Trophoblast cell (in vitro differentiated cells and primary cell): ENCODE data around the gene SLC17A4.

Experiments
- DNase-seq, 2 donors: peaks; one replicate each; pipeline ENCODE4 v3.0.0-alpha.2; 2016
- H2AFZ ChIP-seq: 2 replicates; pipeline ENCODE4 v1.6.1; 2013; ENCODE audit warnings: low read length, moderate library complexity, mild to moderate bottlenecking; ENCODE audit not compliant: insufficient read depth, poor library complexity
- H2AK5ac ChIP-seq: 2 replicates; pipeline ENCODE4 v1.6.1; 2013; ENCODE audit warnings: mild to moderate bottlenecking, low read length
- H2BK120ac ChIP-seq: 2 replicates; pipeline ENCODE4 v1.6.1; 2013; ENCODE audit warnings: low read length, mild to moderate bottlenecking, moderate library complexity; ENCODE audit not compliant: insufficient read depth, poor library complexity
- H2BK12ac ChIP-seq: 2 replicates; pipeline ENCODE4 v1.6.1; 2013; ENCODE audit warnings: mild to moderate bottlenecking, low read length, moderate library complexity
- H2BK5ac ChIP-seq: 2 replicates; pipeline ENCODE4 v1.6.1; 2013; ENCODE audit warnings: low read length, low read depth, moderate library complexity, mild to moderate bottlenecking; ENCODE audit not compliant: poor library complexity
- H3K14ac ChIP-seq: 2 replicates; pipeline ENCODE4 v1.6.1; 2013; ENCODE audit warnings: mild to moderate bottlenecking, low read length
- H3K18ac ChIP-seq: 2 replicates; pipeline ENCODE4 v1.6.1; 2013; ENCODE audit warnings: mild to moderate bottlenecking, low read length
- H3K23ac ChIP-seq: 2 replicates; pipeline ENCODE4 v1.6.1; 2013; ENCODE audit warnings: low read length
- H3K27ac ChIP-seq: 2 replicates; pipeline ENCODE4 v1.5.1; 2013; ENCODE audit warnings: low read depth, mild to moderate bottlenecking, inconsistent platforms, low read length, moderate library complexity
- H3K27me3 ChIP-seq: 2 replicates; pipeline ENCODE4 v1.6.1; 2013; ENCODE audit warnings: inconsistent platforms, mild to moderate bottlenecking, low read length, moderate library complexity; ENCODE audit not compliant: insufficient read depth
- H3K36me3 ChIP-seq, 2 experiments: 1 replicate in 1 of 2; 2 replicates in 1 of 2; pipeline ENCODE4 v1.6.1; 2013; ENCODE audit warnings: low read length in 2 of 2, mild to moderate bottlenecking in 2 of 2, moderate library complexity in 1 of 2; ENCODE audit not compliant: insufficient read depth in 2 of 2, control insufficient read depth in 1 of 2
- H3K4ac ChIP-seq: 2 replicates; pipeline ENCODE4 v1.6.1; 2013; ENCODE audit warnings: low read depth, mild to moderate bottlenecking, low read length, moderate library complexity
- H3K4me1 ChIP-seq, 2 experiments: 1 replicate in 1 of 2; 2 replicates in 1 of 2; pipeline ENCODE4 v1.6.1; 2013; ENCODE audit warnings: low read length in 2 of 2, mild to moderate bottlenecking in 2 of 2, moderate library complexity in 1 of 2; ENCODE audit not compliant: insufficient read depth in 2 of 2, control insufficient read depth in 1 of 2
- H3K4me2 ChIP-seq: 2 replicates; pipeline ENCODE4 v1.6.1; 2013; ENCODE audit warnings: inconsistent platforms, mild to moderate bottlenecking, low read length, moderate library complexity
- H3K4me3 ChIP-seq: 2 replicates; pipeline ENCODE4 v1.5.1; 2013; ENCODE audit warnings: mild to moderate bottlenecking, low read depth, low read length, inconsistent platforms
- H3K79me1 ChIP-seq: one replicate; pipeline ENCODE4 v1.6.1; 2013; ENCODE audit warnings: low read length
- H3K79me2 ChIP-seq: 2 replicates; pipeline ENCODE4 v1.6.1; 2013; ENCODE audit warnings: low read length, mild to moderate bottlenecking; ENCODE audit not compliant: control insufficient read depth, insufficient read depth, poor library complexity
- H3K9ac ChIP-seq: 2 replicates; pipeline ENCODE4 v1.6.1; 2013; ENCODE audit warnings: mild to moderate bottlenecking, low read length
- H3K9me3 ChIP-seq: 2 replicates; pipeline ENCODE4 v1.6.1; 2013; ENCODE audit warnings: low read depth, mild to moderate bottlenecking, control low read depth, inconsistent platforms, low read length; ENCODE audit not compliant: insufficient read depth
- H4K12ac ChIP-seq: 2 replicates; pipeline ENCODE4 v1.6.1; 2013; ENCODE audit warnings: low read depth, mild to moderate bottlenecking, low read length, moderate library complexity
- H4K8ac ChIP-seq: 2 replicates; pipeline ENCODE4 v1.6.1; 2013; ENCODE audit warnings: low read depth, mild to moderate bottlenecking, low read length, moderate library complexity
- H4K91ac ChIP-seq: one replicate; pipeline ENCODE4 v1.6.1; 2013; ENCODE audit warnings: low read depth, mild to moderate bottlenecking, low read length, moderate library complexity
- WGBS: extraction: QIAGEN DNeasy Blood & Tissue Kit; methylation state at CpG from one replicate; pipeline ENCODE4 v1.1.7; 2013; ENCODE audit warnings: missing lambda C conversion rate; ENCODE audit not compliant: insufficient read length, insufficient coverage; ENCODE audit errors: extremely low coverage; 5-methylcytosine and 5-hydroxymethylcytosine counted together

Gene SLC17A4

DNA sequence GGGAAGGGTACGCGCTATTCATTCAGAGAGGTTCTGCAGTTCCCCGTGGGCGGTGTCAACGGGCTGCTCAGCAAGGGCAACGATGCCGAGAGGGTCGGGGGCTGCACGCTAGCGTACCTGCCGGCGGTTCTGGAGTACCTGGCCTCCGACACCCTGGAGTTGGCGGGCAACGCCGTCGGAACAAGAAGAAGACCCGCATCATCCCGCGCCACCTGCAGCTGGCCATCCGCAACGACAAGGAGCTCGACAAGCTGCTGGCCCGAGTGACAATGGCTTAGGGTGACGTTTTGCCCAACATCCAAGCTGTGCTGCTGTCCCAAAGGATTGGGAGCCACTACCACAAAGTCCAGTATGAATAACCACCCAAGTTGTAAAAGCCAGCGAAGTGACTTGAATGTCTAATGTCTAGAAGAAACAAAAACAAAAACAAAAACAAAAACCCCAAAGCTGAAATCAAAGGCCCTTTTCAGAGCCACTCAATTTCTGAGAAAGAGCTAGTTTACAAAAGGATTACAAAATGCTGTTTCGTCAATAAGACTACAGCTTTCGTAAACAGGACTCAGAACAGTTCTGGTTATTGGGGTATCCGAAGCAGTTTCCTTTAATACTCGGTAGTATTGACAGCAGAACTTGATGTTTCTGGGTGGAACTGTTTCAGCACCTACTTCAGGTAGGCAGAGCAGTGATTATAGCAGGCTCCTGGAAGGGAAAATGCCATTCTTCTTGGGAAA is 21.9 kb upstream of the SLC17A4 start:
- H3K27me3 ChIP-seq = no peaks in the 10 kb centered on the region
- peaks cover 1% of the 10 kb centered on the region for H3K9me3 ChIP-seq
- H3K23ac ChIP-seq = no peak overlapping the region
- no peaks in the 10 kb centered on the region for H3K36me3 ChIP-seq
- no CpG with 5 or more reads among the region's 30 CpGs for WGBS
- H4K8ac ChIP-seq = no peak overlapping the region
- no peak overlapping the region for H2AK5ac ChIP-seq
- H3K4me1 ChIP-seq = no peaks in the 10 kb centered on the region
- no peak overlapping the region for H3K18ac ChIP-seq
- no peak overlapping the region for H3K4me2 ChIP-seq
- no peak overlapping the region for H4K12ac ChIP-seq
- no peak overlapping the region for H2AFZ ChIP-seq
- H2BK12ac ChIP-seq = no peak overlapping the region
- H3K79me1 ChIP-seq = no peaks in the 10 kb centered on the region
- peak; percentile 25 to 42 for DNase-seq
- H3K4ac ChIP-seq = no peak overlapping the region
- H3K9ac ChIP-seq = no peak overlapping the region
- H3K4me3 ChIP-seq = no peak overlapping the region
- no peak overlapping the region for H4K91ac ChIP-seq
- no peak overlapping the region for H2BK5ac ChIP-seq
- no peaks in the 10 kb centered on the region for H3K79me2 ChIP-seq
- no peak overlapping the region for H3K14ac ChIP-seq
- H2BK120ac ChIP-seq = no peak overlapping the region
- H3K27ac ChIP-seq = no peak overlapping the region

DNA sequence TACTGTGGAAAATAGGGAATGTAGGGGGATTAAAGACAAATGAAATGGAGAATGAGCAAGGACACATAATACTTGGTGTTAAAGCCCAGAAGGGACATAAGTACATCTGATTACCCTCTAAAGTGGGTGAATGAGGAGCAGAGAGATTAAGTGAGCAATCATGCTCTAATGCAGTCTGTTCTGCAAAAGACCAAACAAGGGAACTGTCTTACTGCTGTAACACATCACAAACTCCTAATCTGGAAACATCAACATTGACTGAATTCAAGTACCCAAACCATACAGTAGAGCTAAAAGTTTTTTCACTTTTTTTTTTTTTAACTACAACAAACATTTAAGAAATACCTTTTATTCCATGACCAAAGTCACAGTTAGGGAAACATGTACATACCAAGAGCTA is 19.3 kb upstream of the SLC17A4 start:
- Histone ChIP-seq H4K8ac (no peak overlapping the region), H2BK12ac (no peak overlapping the region), H3K36me3 (no peaks in the 10 kb centered on the region), H2BK5ac (no peak overlapping the region), H3K9me3 (peaks cover 1% of the 10 kb centered on the region), H4K91ac (no peak overlapping the region), H3K27ac (no peak overlapping the region), H3K14ac (no peak overlapping the region), H3K9ac (no peak overlapping the region), H3K23ac (no peak overlapping the region), H4K12ac (no peak overlapping the region), H3K4me1 (no peaks in the 10 kb centered on the region), H2AFZ (no peak overlapping the region), H3K79me1 (no peaks in the 10 kb centered on the region), H2BK120ac (no peak overlapping the region), H3K4ac (no peak overlapping the region), H3K4me3 (no peak overlapping the region), H3K79me2 (no peaks in the 10 kb centered on the region), H3K4me2 (no peak overlapping the region), H3K27me3 (no peaks in the 10 kb centered on the region), H3K18ac (no peak overlapping the region), H2AK5ac (no peak overlapping the region)
- no peak for DNase-seq

DNA sequence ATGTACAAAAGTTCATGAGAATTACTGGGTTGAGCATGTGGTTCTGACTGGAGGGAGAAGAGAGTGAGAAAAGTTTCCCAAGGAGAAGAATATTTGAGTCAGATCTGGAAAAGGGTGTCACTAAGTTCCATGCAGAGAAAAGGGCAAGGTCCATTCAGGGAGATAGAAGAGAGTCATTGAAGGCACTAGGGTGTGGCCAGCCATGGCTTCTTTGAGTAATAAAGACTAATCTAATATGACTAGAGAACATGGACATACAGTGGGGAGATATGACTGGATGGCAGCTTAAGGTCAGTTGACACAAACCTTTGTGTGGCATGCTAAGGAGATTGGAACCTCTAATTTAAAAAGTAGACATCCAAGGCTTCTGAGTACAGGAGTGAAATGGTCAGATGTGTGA is 10.7 kb upstream of the SLC17A4 start:
- H3K23ac ChIP-seq = no peak overlapping the region
- H2BK5ac ChIP-seq = no peak overlapping the region
- no peak overlapping the region for H3K14ac ChIP-seq
- no peak overlapping the region for H2BK120ac ChIP-seq
- no peak overlapping the region for H3K4me3 ChIP-seq
- no peaks in the 10 kb centered on the region for H3K36me3 ChIP-seq
- no peak overlapping the region for H2AK5ac ChIP-seq
- H3K27me3 ChIP-seq = no peaks in the 10 kb centered on the region
- no peak overlapping the region for H3K27ac ChIP-seq
- no peak overlapping the region for H2BK12ac ChIP-seq
- H4K12ac ChIP-seq = no peak overlapping the region
- no peaks in the 10 kb centered on the region for H3K79me2 ChIP-seq
- H3K18ac ChIP-seq = no peak overlapping the region
- H2AFZ ChIP-seq = no peak overlapping the region
- no peaks in the 10 kb centered on the region for H3K9me3 ChIP-seq
- no peak overlapping the region for H3K4me2 ChIP-seq
- H3K4me1 ChIP-seq = no peaks in the 10 kb centered on the region
- no peak overlapping the region for H3K9ac ChIP-seq
- no peak overlapping the region for H3K4ac ChIP-seq
- H4K91ac ChIP-seq = no peak overlapping the region
- no peak overlapping the region for H4K8ac ChIP-seq
- no peak for DNase-seq
- no peaks in the 10 kb centered on the region for H3K79me1 ChIP-seq

DNA sequence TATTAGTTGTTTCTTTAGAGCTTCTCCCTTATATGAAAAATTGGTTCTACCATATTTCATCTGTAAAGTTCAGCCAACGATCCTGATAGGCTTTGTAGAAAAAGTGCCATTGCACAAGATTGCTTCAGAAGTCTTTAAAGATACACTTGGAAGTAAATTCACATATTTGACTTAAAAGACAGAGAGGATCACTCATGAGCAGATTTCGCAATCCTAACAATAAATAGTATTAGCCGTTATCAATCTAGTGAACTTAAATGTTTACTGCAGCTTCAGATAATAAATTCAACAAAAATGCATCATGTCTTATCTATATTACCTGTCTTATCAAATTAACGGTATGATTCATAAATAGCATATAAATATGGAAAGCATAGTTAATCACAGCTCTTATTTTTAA is 8.7 kb upstream of the SLC17A4 start:
- H2AK5ac ChIP-seq = no peak overlapping the region
- H3K9me3 ChIP-seq = no peaks in the 10 kb centered on the region
- no peak overlapping the region for H2BK12ac ChIP-seq
- WGBS = no CpG with 5 or more reads among the region's 4 CpGs
- no peaks in the 10 kb centered on the region for H3K36me3 ChIP-seq
- H3K4ac ChIP-seq = no peak overlapping the region
- DNase-seq = no peak
- no peak overlapping the region for H3K4me2 ChIP-seq
- H3K23ac ChIP-seq = no peak overlapping the region
- no peak overlapping the region for H2BK120ac ChIP-seq
- H3K4me1 ChIP-seq = no peaks in the 10 kb centered on the region
- no peak overlapping the region for H2AFZ ChIP-seq
- no peaks in the 10 kb centered on the region for H3K79me2 ChIP-seq
- no peak overlapping the region for H4K12ac ChIP-seq
- H3K9ac ChIP-seq = no peak overlapping the region
- no peak overlapping the region for H3K14ac ChIP-seq
- no peak overlapping the region for H2BK5ac ChIP-seq
- H3K27me3 ChIP-seq = no peaks in the 10 kb centered on the region
- H3K18ac ChIP-seq = no peak overlapping the region
- no peak overlapping the region for H3K27ac ChIP-seq
- no peak overlapping the region for H4K91ac ChIP-seq
- no peak overlapping the region for H4K8ac ChIP-seq
- no peaks in the 10 kb centered on the region for H3K79me1 ChIP-seq
- no peak overlapping the region for H3K4me3 ChIP-seq
